Body of pancreas (tissue), 4 donors: ENCODE measurements around the gene VDAC2.

Experiments used
- CTCF ChIP-seq, 7 experiments: fragments of 450-650 bp in 4 of 7; fragments of 200-600 bp in 3 of 7; sonication (generic) in 3 of 7; IDR thresholded peaks; one replicate each; pipeline ENCODE4 v1.5.1; 2016 to 2019; ENCODE audit warnings: antibody characterized with exemption in 7 of 7
- POLR2A ChIP-seq, 3 donors: fragments of 450-650 bp; IDR thresholded peaks; one replicate each; pipeline ENCODE4 v1.6.1; 2016; ENCODE audit warnings: antibody characterized with exemption in 3 of 3, mild to moderate bottlenecking in 2 of 3

GRCh38 chr10:75238182-75239095 is 27.8 kb downstream of the VDAC2 start:
- TF ChIP-seq POLR2A (IDR thresholded peaks at IDR 0.05), result no peak
- TF ChIP-seq CTCF (IDR thresholded peaks at IDR 0.05), result no peak
